ENCODE data around the gene LCTL.

The LCTL gene, protein sequence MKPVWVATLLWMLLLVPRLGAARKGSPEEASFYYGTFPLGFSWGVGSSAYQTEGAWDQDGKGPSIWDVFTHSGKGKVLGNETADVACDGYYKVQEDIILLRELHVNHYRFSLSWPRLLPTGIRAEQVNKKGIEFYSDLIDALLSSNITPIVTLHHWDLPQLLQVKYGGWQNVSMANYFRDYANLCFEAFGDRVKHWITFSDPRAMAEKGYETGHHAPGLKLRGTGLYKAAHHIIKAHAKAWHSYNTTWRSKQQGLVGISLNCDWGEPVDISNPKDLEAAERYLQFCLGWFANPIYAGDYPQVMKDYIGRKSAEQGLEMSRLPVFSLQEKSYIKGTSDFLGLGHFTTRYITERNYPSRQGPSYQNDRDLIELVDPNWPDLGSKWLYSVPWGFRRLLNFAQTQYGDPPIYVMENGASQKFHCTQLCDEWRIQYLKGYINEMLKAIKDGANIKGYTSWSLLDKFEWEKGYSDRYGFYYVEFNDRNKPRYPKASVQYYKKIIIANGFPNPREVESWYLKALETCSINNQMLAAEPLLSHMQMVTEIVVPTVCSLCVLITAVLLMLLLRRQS

DNA sequence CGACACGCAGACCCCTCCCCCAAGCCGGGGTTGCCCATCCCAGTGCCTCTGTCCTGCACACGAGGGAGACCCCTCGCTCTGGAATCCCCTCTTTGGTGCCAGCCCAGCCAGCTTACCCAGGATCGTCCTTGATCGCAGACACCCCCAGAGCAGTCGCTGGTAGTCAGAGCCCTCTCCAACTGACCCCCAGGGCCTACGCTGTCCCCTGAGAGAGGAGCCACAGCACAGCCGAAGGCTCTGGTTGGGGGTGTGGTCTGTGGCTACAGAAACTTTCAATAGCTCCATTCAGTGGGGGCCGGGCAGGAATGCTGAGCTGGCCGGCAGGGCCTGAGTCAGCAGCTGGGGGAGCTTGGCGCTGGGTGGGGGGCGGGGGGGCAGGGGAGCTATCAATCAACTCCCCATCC, at the start of gene LCTL:
LCTL (minus strand) TSS at position 258 of the 404 bp plus-strand sequence. CDS start 633 bp downstream, outside the sequence.
- TF ChIP-seq, protein P1, sequence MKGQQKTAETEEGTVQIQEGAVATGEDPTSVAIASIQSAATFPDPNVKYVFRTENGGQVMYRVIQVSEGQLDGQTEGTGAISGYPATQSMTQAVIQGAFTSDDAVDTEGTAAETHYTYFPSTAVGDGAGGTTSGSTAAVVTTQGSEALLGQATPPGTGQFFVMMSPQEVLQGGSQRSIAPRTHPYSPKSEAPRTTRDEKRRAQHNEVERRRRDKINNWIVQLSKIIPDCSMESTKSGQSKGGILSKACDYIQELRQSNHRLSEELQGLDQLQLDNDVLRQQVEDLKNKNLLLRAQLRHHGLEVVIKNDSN (IDR thresholded peaks at IDR 0.05), result no peak
- TF ChIP-seq CEBPB (IDR thresholded peaks at IDR 0.05) (no peak), RAD21 (IDR thresholded peaks at IDR 0.05; ENCODE audit: low read depth) (no peak), CREB1 (IDR thresholded peaks at IDR 0.05; ENCODE audit: low read depth) (no peak), TAF1 (IDR thresholded peaks at IDR 0.05; ENCODE audit: low read depth) (no peak), ZBTB7A (IDR thresholded peaks at IDR 0.05; ENCODE audit: low read depth) (no peak), YY1 (IDR thresholded peaks at IDR 0.05; ENCODE audit: low read depth) (no peak), EGR1 (IDR thresholded peaks at IDR 0.05) (no peak), FOXM1 (IDR thresholded peaks at IDR 0.05; ENCODE audit: borderline replicate concordance, low read depth) (no peak), TCF12 (IDR thresholded peaks at IDR 0.05; ENCODE audit: low read depth) (no peak), NFIC (IDR thresholded peaks at IDR 0.05) (no peak), REST (IDR thresholded peaks at IDR 0.05; ENCODE audit: low read depth) (no peak)
- TF ChIP-seq, protein P2, sequence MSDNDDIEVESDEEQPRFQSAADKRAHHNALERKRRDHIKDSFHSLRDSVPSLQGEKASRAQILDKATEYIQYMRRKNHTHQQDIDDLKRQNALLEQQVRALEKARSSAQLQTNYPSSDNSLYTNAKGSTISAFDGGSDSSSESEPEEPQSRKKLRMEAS (IDR thresholded peaks at IDR 0.05), result no peak

GRCh38 chr15:66614951-66615760, 49.4 kb upstream of the LCTL start:
- no peak for TF ChIP-seq RAD21 (IDR thresholded peaks at IDR 0.05; ENCODE audit: low read depth)
- TF ChIP-seq CREB1 (IDR thresholded peaks at IDR 0.05; ENCODE audit: low read depth), result no peak

- TF ChIP-seq TEAD4 (IDR thresholded peaks at IDR 0.05) (no peak), CREB1 (IDR thresholded peaks at IDR 0.05; ENCODE audit: low read depth) (no peak)
Observed at GRCh38 chr15:66614456-66614855, 48.7 kb upstream of the LCTL start.

GRCh38 chr15:66613743-66614142, 47.9 kb upstream of the LCTL start:
- TF ChIP-seq NFIC (IDR thresholded peaks at IDR 0.05), result no peak
- TF ChIP-seq TCF12 (IDR thresholded peaks at IDR 0.05; ENCODE audit: low read depth), result no peak
- no peak for TF ChIP-seq EP300 (IDR thresholded peaks at IDR 0.05; ENCODE audit: borderline replicate concordance)
- no peak for TF ChIP-seq CREB1 (IDR thresholded peaks at IDR 0.05; ENCODE audit: low read depth)
- no peak for TF ChIP-seq TAF1 (IDR thresholded peaks at IDR 0.05; ENCODE audit: low read depth)
- TF ChIP-seq CEBPB (IDR thresholded peaks at IDR 0.05), result no peak
- no peak for TF ChIP-seq ZBTB7A (IDR thresholded peaks at IDR 0.05; ENCODE audit: low read depth)
- TF ChIP-seq RAD21 (IDR thresholded peaks at IDR 0.05; ENCODE audit: low read depth), result no peak

DNA sequence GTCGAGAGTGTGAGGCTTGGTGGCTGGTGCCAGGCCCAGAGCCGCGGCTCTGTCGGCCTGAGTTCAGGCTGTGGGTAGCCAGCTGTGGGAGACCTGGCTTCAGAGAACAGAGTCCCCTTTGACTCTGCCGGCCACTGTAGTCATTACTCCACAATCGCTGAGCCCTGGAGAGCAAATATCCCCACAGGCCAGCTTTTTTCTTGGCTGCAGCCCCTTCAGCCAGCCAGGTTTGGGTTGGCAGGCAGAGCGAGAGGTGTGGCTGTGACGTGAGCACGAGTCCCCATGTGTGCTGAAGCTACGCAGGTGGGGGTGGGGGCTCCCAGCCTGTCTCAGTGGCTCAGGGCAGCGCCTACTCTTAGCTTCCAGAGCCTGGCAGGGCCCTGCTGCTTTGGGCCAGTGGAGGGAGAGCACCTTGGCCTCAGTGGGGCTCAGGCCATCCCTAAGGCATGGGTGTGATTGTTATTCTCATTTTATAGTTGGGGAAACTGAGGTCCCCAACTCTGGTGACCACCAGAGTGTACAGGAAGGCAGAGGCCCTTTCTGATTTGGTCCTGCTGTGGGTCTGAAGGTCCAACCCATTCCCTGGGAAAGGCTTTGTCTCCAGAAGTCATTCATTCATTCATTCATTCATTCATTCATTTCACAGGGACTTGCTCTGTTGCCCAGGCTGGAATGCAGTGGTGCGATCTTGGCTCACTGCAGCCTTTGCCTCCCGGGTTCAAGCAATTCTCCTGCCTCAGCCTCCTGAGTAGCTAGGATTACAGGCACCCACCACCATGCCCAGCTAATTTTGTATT, 45.7 kb upstream of the LCTL start:
- TF ChIP-seq EP300 (IDR thresholded peaks at IDR 0.05; ENCODE audit: borderline replicate concordance), result no peak
- TF ChIP-seq, protein P2 (IDR thresholded peaks at IDR 0.05), result no peak
- no peak for TF ChIP-seq NFIC (IDR thresholded peaks at IDR 0.05)
- no peak for TF ChIP-seq TAF1 (IDR thresholded peaks at IDR 0.05; ENCODE audit: low read depth)
- TF ChIP-seq CREB1 (IDR thresholded peaks at IDR 0.05; ENCODE audit: low read depth), result no peak
- TF ChIP-seq CEBPB (IDR thresholded peaks at IDR 0.05), result no peak
- TF ChIP-seq EGR1 (IDR thresholded peaks at IDR 0.05), result no peak
- no peak for TF ChIP-seq REST (IDR thresholded peaks at IDR 0.05; ENCODE audit: low read depth)
- no peak for TF ChIP-seq TCF12 (IDR thresholded peaks at IDR 0.05; ENCODE audit: low read depth)
- TF ChIP-seq, protein P1 (IDR thresholded peaks at IDR 0.05), result no peak
